C4-2B (cell line): ENCODE measurements around the gene CDKL2.

Experiments used
- CTCF ChIP-seq: fragments of 450-650 bp; conservative IDR thresholded peaks from 2 replicates; pipeline ENCODE4 v1.5.1; 2017; ENCODE audit warnings: mild to moderate bottlenecking
- ZFX ChIP-seq: fragments of 450-650 bp; IDR thresholded peaks from 2 replicates; pipeline ENCODE4 v1.6.1; 2017

- no peak for TF ChIP-seq CTCF
- no peak for TF ChIP-seq ZFX
Observed at GRCh38 chr4:75545526-75545925, 84.8 kb downstream of the CDKL2 start.
